22Rv1 (cell line): Measurements from ENCODE around the gene PCSK5.

Experiments
- ZFX ChIP-seq: fragments of 450-650 bp; IDR thresholded peaks from 2 replicates; pipeline ENCODE4 v1.6.1; 2017; ENCODE audit warnings: antibody characterized with exemption, borderline replicate concordance
- TF ChIP-seq, protein P1 (sequence below): fragments of 450-650 bp; IDR thresholded peaks from 2 replicates; pipeline ENCODE4 v1.5.1; 2017; ENCODE audit warnings: mild to moderate bottlenecking

DNA sequence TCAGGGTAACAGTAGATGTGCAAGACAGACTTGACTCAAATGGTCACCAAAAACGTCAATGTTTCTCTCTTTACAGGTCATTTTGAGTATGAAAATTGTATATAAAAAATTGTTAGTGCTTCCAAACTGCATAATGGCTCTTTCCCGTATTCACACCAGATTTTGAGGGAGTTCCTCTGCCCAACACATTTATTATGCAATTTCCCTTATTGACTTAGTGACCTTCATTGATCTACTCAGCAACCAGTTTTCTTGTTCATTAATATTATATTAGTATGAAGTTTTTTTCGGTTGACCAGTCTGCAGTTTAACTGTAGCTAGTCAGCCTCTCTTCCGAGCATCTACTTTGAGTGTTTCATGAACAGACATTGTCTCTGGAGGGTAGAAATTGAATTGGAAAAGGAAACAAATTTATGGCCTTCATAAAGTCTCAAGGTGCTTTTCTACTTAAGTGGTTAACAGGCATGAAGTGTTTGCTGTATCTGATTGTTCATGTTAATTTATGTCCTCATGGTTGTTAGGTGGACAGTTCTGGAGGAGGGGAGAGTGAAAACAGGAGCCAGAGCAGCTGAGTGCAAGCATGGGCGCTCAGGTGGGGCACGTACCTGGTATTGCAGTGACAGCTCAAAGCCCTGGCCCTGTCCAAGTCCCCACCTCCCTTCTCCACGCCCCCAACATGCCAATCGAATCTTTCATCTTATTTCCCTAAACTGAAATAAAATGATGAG, 263.6 kb downstream of the PCSK5 start:
- TF ChIP-seq, protein P1, sequence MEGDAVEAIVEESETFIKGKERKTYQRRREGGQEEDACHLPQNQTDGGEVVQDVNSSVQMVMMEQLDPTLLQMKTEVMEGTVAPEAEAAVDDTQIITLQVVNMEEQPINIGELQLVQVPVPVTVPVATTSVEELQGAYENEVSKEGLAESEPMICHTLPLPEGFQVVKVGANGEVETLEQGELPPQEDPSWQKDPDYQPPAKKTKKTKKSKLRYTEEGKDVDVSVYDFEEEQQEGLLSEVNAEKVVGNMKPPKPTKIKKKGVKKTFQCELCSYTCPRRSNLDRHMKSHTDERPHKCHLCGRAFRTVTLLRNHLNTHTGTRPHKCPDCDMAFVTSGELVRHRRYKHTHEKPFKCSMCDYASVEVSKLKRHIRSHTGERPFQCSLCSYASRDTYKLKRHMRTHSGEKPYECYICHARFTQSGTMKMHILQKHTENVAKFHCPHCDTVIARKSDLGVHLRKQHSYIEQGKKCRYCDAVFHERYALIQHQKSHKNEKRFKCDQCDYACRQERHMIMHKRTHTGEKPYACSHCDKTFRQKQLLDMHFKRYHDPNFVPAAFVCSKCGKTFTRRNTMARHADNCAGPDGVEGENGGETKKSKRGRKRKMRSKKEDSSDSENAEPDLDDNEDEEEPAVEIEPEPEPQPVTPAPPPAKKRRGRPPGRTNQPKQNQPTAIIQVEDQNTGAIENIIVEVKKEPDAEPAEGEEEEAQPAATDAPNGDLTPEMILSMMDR: no peak
- no peak for TF ChIP-seq ZFX
